GM12875 (cell line): ENCODE data around the gene ASCC1.

Experiments
- H3K4me3 ChIP-seq: one replicate; pipeline ENCODE4 v1.5.1; 2011; ENCODE audit warnings: low read depth, low read length, control low read depth
- CTCF ChIP-seq: IDR thresholded peaks from 2 replicates; pipeline ENCODE4 v1.5.1; 2011; ENCODE audit warnings: low read depth, mild to moderate bottlenecking, control low read depth, inconsistent platforms, low read length, moderate library complexity, borderline replicate concordance; ENCODE audit not compliant: insufficient read depth

ASCC1 gene

DNA sequence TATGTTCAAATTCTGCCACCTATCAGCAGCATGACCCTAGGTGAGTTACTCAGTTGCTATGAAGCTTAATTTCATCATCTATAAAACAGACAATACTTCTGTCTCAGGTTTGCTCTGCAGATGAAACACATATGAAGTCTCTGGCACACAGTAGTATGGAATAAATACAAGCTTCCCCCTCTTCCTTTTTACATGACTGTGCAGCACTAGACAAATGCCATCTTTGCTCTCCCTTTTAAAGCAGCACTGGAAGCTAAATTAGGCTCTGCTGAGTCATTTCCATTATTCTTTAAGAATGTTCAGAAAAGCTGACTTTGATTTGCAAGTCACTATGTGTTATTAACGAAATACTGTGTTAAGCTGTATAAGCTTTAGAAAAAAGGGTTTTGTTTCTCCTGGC is 40.9 kb downstream of the ASCC1 start:
- TF ChIP-seq CTCF: no peak
- H3K4me3 ChIP-seq: no peak overlapping the region

DNA sequence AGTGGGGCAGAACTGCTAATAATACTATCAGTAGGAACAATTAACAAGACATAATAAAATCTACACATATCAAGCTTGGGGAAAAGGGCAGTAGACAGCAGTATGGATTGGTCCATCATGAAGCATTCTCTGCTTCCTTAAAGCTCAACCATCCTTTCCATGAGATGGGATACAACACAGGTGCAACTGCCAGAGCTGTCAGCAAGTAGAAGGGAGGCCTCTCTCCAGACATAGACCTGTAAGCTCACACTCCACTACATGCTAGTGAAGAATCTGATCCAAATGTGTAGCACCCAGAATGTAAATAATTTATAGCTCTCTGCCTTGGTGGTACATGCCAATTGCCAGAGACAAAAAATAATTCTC is 41.8 kb downstream of the ASCC1 start:
- TF ChIP-seq CTCF: no peak
- H3K4me3 ChIP-seq: no peak overlapping the region

DNA sequence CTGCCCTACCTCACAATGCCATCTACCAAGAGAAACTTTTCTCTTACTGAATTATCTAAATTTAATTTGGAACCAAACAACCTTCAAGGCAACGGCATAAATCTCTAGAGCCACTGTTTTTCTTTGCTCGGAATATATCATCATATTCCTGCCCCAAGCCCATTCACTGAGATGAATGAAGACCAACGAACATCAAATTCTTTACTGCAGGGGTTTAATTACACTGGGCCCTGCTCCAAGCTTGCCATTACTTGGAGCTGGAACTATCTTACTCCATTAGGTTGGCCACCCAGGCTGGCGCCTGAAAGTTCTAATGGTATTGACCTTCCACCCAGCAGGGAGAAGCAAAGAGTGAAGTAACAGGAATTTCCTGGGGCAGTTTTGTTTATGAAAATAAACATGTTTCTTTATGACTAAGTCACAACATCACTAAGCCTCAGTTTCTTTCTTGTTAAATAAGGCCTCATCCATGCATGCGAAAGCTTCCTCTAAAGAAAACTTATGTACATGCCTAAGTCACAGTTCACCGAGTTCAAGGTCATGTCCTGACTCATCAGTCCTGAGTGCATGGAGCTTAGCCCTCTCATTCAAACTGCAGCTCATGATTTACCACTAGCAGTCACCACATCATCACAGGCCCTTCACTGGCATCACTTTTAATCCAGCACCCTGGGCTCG is 42.3 kb downstream of the ASCC1 start:
- no peak overlapping the region for H3K4me3 ChIP-seq
- no peak for TF ChIP-seq CTCF

DNA sequence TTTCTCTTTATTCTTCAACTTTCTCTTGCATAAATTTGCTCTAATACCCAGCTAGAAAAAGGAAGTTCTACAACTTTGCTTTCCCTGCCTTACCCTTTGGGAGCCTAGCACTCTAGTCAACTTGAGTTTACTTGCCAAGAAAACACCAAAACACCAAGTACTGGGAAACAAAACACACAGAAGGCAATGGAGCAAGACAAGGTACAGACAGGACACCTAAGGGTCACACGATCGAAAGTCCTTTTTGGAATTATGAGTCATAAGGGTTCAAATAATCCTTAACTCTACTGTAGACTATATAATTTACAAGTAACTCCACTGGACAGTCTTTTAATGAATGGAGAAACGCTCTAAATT is 42.8 kb downstream of the ASCC1 start:
- H3K4me3 ChIP-seq: no peak overlapping the region
- no peak for TF ChIP-seq CTCF

GRCh38 chr10:72171175-72171630 is 44.9 kb downstream of the ASCC1 start:
- H3K4me3 ChIP-seq: no peak overlapping the region
- no peak for TF ChIP-seq CTCF

- TF ChIP-seq CTCF: no peak
- H3K4me3 ChIP-seq: no peak overlapping the region
Observed at GRCh38 chr10:72170733-72171132, 45.3 kb downstream of the ASCC1 start.

DNA sequence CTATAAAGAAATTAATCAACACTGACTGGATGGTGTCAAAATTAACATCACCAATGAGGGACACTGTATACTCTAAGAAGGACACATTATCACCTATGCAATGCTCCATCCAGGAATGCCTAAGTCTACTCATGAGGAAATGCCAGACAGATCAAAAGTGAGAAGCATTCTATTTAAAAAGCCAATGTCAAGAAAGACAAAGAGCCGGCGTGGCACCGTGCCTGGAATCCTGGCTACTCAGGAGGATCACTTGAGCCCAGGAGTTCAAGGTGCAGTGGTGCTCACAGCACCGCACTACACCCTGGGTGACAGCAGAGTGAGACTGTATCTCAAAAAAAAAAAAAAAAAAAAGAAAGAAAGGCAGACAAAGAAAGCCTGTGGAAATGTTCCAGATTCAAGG is 45.8 kb downstream of the ASCC1 start:
- no peak for TF ChIP-seq CTCF
- H3K4me3 ChIP-seq: no peak overlapping the region
